GM12878 (cell line): Measurements from ENCODE around the gene WHRN. TPM values are rescaled to one million over a fixed set of nuclear protein-coding genes. Genes with fewer than 3 reads are reported as not detected.

ENCODE experiments used
- CBX3 ChIP-seq: fragments of 200-600 bp; sonication (generic); IDR thresholded peaks from 2 replicates; pipeline ENCODE4 v1.6.1; 2016; ENCODE audit warnings: low read depth, borderline replicate concordance
- CHD1 ChIP-seq: IDR thresholded peaks from 2 replicates; pipeline ENCODE4 v1.6.1; 2012; ENCODE audit warnings: low read depth, low read length, improper control_type of control experiment
- CHD4 ChIP-seq: fragments of 200-600 bp; sonication (generic); IDR thresholded peaks from 2 replicates; pipeline ENCODE4 v1.6.1; 2016; ENCODE audit warnings: mild to moderate bottlenecking
- HDAC6 ChIP-seq: fragments of 200-600 bp; sonication (generic); IDR thresholded peaks from one replicate; pipeline ENCODE4 v1.8.0; 2017; ENCODE audit warnings: antibody characterized with exemption; ENCODE audit not compliant: unreplicated experiment
- MTA3 ChIP-seq: IDR thresholded peaks from 2 replicates; pipeline ENCODE4 v1.6.1; 2012; ENCODE audit warnings: low read length, inconsistent platforms, borderline replicate concordance
- POLR2A ChIP-seq: IDR thresholded peaks from 2 replicates; pipeline ENCODE4 v1.6.1; 2011; ENCODE audit warnings: low read depth, mild to moderate bottlenecking, low read length
- POLR2AphosphoS5 ChIP-seq: IDR thresholded peaks from 2 replicates; pipeline ENCODE4 v1.6.1; 2011; ENCODE audit warnings: mild to moderate bottlenecking, low read length, inconsistent platforms
- SUZ12 ChIP-seq: fragments of 200-600 bp; sonication (generic); IDR thresholded peaks from one replicate; pipeline ENCODE4 v1.6.1; 2018; ENCODE audit warnings: antibody characterized with exemption, mild to moderate bottlenecking; ENCODE audit not compliant: unreplicated experiment
- TAF1 ChIP-seq: IDR thresholded peaks from 2 replicates; pipeline ENCODE4 v1.6.1; 2011; ENCODE audit warnings: mild to moderate bottlenecking, low read depth, low read length, borderline replicate concordance
- ZNF592 ChIP-seq: fragments of 450-650 bp; IDR thresholded peaks from 2 replicates; pipeline ENCODE4 v1.6.1; 2017; ENCODE audit warnings: mild to moderate bottlenecking, moderate library complexity
- polyA plus RNA-seq, 11 experiments: library from polyadenylated mRNA; depleted of rRNA in 4 of 11; unstranded in 6 of 11; stranded (reverse) in 5 of 11; fragments of >200 nt; fragmentation: Nextera tagmentation in 4 of 11; fragmentation: Illumina TruSeq in 1 of 11; extraction: Ambion mirVana in 4 of 11; extraction: Trizol in 1 of 11; gene quantifications; 1 replicate in 1 of 11; 2 replicates in 10 of 11; pipeline versions ENCODE4 v1.2.1 to v1.2.3, GENCODE V29; 2011 to 2016; ENCODE audit warnings: inconsistent platforms in 2 of 11, missing spikeins in 2 of 11, low read depth in 1 of 11
- total RNA-seq, 4 experiments: library from RNA; depleted of rRNA in 3 of 4; stranded (reverse); fragments of >200 nt in 3 of 4; fragmentation: Illumina TruSeq in 1 of 4; extraction: Trizol in 1 of 4; gene quantifications; 2 replicates each; pipeline versions ENCODE4 v1.2.1 to v1.2.3, GENCODE V29; 2013 to 2021
- TF ChIP-seq, protein P1 (sequence below): fragments of 150-350 bp; IDR thresholded peaks from 2 replicates; pipeline ENCODE4 v1.6.1; 2016; ENCODE audit warnings: low read depth, low read length
- TF ChIP-seq, protein P2 (sequence below): fragments of 450-650 bp; formaldehyde crosslinking; IDR thresholded peaks from 2 replicates; pipeline ENCODE4 v1.4.0; 2020; ENCODE audit warnings: mild to moderate bottlenecking, moderate library complexity
- TF ChIP-seq, protein P3 (sequence below): IDR thresholded peaks from 2 replicates; pipeline ENCODE4 v1.6.1; 2011; ENCODE audit warnings: borderline replicate concordance, low read depth, mild to moderate bottlenecking, moderate library complexity, mixed read lengths, low read length; ENCODE audit not compliant: insufficient read depth; ENCODE audit errors: extremely low read length
- TF ChIP-seq, protein P4 (sequence below): fragments of 450-650 bp; conservative IDR thresholded peaks from 2 replicates; pipeline ENCODE4 v1.6.1; 2017; ENCODE audit warnings: mild to moderate bottlenecking, moderate library complexity

Gene WHRN
- total and polyA plus RNA-seq, 10 of the 15 experiments (the other 5 are each of a cell fraction or from before 2014, with no cell fraction given), result 0.04 to 18.2 (median 0.68) TPM; not detected in 1

GRCh38 chr9:114387680-114388356 is 117.5 kb downstream of the WHRN start, which contains the start of gene AKNA (continued):
- TF ChIP-seq, protein P1, sequence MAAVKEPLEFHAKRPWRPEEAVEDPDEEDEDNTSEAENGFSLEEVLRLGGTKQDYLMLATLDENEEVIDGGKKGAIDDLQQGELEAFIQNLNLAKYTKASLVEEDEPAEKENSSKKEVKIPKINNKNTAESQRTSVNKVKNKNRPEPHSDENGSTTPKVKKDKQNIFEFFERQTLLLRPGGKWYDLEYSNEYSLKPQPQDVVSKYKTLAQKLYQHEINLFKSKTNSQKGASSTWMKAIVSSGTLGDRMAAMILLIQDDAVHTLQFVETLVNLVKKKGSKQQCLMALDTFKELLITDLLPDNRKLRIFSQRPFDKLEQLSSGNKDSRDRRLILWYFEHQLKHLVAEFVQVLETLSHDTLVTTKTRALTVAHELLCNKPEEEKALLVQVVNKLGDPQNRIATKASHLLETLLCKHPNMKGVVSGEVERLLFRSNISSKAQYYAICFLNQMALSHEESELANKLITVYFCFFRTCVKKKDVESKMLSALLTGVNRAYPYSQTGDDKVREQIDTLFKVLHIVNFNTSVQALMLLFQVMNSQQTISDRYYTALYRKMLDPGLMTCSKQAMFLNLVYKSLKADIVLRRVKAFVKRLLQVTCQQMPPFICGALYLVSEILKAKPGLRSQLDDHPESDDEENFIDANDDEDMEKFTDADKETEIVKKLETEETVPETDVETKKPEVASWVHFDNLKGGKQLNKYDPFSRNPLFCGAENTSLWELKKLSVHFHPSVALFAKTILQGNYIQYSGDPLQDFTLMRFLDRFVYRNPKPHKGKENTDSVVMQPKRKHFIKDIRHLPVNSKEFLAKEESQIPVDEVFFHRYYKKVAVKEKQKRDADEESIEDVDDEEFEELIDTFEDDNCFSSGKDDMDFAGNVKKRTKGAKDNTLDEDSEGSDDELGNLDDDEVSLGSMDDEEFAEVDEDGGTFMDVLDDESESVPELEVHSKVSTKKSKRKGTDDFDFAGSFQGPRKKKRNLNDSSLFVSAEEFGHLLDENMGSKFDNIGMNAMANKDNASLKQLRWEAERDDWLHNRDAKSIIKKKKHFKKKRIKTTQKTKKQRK, result no peak
- TF ChIP-seq, protein P2, sequence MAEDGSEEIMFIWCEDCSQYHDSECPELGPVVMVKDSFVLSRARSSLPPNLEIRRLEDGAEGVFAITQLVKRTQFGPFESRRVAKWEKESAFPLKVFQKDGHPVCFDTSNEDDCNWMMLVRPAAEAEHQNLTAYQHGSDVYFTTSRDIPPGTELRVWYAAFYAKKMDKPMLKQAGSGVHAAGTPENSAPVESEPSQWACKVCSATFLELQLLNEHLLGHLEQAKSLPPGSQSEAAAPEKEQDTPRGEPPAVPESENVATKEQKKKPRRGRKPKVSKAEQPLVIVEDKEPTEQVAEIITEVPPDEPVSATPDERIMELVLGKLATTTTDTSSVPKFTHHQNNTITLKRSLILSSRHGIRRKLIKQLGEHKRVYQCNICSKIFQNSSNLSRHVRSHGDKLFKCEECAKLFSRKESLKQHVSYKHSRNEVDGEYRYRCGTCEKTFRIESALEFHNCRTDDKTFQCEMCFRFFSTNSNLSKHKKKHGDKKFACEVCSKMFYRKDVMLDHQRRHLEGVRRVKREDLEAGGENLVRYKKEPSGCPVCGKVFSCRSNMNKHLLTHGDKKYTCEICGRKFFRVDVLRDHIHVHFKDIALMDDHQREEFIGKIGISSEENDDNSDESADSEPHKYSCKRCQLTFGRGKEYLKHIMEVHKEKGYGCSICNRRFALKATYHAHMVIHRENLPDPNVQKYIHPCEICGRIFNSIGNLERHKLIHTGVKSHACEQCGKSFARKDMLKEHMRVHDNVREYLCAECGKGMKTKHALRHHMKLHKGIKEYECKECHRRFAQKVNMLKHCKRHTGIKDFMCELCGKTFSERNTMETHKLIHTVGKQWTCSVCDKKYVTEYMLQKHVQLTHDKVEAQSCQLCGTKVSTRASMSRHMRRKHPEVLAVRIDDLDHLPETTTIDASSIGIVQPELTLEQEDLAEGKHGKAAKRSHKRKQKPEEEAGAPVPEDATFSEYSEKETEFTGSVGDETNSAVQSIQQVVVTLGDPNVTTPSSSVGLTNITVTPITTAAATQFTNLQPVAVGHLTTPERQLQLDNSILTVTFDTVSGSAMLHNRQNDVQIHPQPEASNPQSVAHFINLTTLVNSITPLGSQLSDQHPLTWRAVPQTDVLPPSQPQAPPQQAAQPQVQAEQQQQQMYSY (CRISPR knock-in tag), result no peak
- TF ChIP-seq MTA3 (no peak), HDAC6 (no peak), POLR2A (peak; percentile 93), SUZ12 (no peak), CHD4 (no peak), CBX3 (no peak), POLR2AphosphoS5 (peak; percentile 87), ZNF592 (no peak), CHD1 (no peak), TAF1 (peak; percentile 77; the same call in 1 of the 2 replicates)
- TF ChIP-seq, protein P3, sequence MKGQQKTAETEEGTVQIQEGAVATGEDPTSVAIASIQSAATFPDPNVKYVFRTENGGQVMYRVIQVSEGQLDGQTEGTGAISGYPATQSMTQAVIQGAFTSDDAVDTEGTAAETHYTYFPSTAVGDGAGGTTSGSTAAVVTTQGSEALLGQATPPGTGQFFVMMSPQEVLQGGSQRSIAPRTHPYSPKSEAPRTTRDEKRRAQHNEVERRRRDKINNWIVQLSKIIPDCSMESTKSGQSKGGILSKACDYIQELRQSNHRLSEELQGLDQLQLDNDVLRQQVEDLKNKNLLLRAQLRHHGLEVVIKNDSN, result no peak
- TF ChIP-seq, protein P4, sequence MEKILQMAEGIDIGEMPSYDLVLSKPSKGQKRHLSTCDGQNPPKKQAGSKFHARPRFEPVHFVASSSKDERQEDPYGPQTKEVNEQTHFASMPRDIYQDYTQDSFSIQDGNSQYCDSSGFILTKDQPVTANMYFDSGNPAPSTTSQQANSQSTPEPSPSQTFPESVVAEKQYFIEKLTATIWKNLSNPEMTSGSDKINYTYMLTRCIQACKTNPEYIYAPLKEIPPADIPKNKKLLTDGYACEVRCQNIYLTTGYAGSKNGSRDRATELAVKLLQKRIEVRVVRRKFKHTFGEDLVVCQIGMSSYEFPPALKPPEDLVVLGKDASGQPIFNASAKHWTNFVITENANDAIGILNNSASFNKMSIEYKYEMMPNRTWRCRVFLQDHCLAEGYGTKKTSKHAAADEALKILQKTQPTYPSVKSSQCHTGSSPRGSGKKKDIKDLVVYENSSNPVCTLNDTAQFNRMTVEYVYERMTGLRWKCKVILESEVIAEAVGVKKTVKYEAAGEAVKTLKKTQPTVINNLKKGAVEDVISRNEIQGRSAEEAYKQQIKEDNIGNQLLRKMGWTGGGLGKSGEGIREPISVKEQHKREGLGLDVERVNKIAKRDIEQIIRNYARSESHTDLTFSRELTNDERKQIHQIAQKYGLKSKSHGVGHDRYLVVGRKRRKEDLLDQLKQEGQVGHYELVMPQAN, result peak; percentile 38; the same call in 1 of the 2 replicates
